PC-3 (cell line): ENCODE measurements around the gene USP12.
"Not testable (repeated sequence)": the region's sequence is repeated elsewhere in the genome, so short reads cannot be mapped to it uniquely, and the experiment has no call there.

Experiments
- EZH2 ChIP-seq: fragments of 300-600 bp; sonication (generic); IDR thresholded peaks from one replicate; pipeline ENCODE4 v1.6.1; 2017; ENCODE audit warnings: antibody characterized with exemption, mild to moderate bottlenecking, low read length; ENCODE audit not compliant: unreplicated experiment
- TF ChIP-seq, protein P1 (sequence below): fragments of 300-600 bp; sonication (generic); conservative IDR thresholded peaks from 2 replicates; pipeline ENCODE4 v1.5.1; 2017; ENCODE audit warnings: antibody characterized with exemption, low read depth, mild to moderate bottlenecking, low read length

DNA sequence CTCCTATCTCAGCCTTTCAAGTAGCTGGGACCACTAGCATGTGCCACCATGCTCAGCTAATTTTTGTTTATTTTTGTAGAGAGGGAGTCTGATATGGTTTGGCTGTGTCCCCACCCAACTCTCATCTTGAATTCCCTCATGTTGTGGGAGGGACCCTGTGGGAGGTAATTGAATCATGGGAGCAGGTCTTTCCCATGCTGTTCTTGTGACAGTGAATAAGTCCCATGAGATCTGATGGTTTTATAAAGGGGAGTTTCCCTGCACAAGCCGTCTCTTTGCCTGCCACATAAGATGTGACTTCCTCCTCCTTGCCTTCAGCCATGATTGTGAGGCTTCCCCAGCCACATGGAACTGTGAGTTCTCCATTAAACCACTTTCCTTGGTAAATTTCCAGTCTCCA, 20.8 kb upstream of the USP12 start:
- not testable (repeated sequence) for TF ChIP-seq EZH2
- TF ChIP-seq, protein P1, sequence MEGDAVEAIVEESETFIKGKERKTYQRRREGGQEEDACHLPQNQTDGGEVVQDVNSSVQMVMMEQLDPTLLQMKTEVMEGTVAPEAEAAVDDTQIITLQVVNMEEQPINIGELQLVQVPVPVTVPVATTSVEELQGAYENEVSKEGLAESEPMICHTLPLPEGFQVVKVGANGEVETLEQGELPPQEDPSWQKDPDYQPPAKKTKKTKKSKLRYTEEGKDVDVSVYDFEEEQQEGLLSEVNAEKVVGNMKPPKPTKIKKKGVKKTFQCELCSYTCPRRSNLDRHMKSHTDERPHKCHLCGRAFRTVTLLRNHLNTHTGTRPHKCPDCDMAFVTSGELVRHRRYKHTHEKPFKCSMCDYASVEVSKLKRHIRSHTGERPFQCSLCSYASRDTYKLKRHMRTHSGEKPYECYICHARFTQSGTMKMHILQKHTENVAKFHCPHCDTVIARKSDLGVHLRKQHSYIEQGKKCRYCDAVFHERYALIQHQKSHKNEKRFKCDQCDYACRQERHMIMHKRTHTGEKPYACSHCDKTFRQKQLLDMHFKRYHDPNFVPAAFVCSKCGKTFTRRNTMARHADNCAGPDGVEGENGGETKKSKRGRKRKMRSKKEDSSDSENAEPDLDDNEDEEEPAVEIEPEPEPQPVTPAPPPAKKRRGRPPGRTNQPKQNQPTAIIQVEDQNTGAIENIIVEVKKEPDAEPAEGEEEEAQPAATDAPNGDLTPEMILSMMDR, result not testable (repeated sequence)
